ENCODE results near the gene ANLN.
"Not testable (repeated sequence)": the region's sequence is repeated elsewhere in the genome, so short reads cannot be mapped to it uniquely, and the experiment has no call there.

ANLN gene

DNA sequence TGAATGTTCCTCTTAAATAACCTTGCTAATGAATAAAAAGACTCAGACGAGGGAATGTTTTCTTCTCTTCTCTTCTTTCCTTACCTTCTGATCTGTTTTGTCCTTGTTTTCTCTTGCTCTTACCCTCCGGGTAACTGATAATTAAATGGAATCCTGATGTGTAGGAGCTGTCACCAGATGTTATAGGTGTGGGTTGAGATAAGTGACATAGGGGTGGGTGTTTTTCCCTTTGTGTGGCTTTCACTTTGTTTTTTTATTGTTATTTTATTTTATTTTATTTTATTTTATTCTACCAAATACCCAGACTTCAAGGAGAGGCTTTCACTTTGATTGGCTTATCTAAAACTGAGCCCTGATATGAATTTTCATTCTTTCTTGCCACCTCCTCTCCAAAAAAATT is 25.5 kb downstream of the ANLN start:
- no peak for DNase-seq

DNA sequence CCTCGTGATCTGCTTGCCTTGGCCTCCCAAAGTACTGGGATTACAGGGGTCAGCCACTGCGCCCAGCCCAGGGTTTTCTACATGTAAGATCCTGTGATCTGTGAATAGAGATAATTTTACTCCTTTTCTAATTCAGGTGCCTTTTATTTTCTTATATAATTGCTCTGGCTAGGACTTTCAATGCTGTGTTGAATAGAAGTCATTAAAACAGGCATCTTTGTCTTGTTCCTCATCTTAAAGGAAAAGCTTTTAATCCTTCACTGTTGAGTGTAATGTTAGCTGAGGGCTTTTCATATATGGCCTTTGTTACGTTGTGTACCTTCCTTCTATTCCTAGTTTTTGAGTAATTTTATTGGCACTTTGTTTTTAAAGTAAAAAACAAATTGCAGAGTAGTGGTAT is 26.6 kb downstream of the ANLN start:
- DNase-seq: no peak

DNA sequence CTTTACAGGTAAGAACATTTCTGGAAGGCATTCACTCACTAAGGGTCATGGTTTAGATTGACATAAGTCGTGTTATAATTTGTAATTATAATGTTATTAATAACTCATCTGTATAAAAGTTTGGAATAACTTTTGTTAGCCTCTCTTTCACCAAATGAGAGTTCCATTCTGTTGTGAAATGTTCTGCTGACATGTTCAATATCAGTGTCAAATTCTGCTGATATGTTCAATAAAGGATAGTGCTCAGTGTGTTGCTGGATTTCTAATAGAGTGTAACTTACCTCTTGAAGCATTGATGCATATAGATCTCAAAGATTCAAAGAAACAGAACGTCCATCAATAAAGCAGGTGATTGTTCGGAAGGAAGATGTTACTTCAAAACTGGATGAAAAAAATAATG is 30.6 kb downstream of the ANLN start:
- DNase-seq: no peak

DNA sequence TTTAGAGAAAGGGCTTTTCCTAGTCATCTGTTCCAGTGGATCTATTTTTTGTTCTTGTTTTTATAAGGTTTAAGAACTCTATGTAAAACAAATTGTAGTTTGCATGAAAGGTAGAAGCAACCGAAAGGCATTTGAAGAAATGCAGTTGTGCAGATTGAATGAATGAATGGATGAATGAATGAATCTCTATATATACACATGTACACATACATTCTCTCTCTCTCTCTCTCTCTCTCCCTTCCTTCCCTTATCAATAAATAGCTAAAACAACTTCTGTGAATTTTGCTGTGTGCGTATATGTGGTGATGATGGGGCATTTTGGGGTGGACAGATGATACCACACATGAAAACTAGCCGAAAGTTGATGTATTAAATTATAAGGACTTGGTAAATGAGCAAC is 32.4 kb downstream of the ANLN start:
- DNase-seq: no peak

DNA sequence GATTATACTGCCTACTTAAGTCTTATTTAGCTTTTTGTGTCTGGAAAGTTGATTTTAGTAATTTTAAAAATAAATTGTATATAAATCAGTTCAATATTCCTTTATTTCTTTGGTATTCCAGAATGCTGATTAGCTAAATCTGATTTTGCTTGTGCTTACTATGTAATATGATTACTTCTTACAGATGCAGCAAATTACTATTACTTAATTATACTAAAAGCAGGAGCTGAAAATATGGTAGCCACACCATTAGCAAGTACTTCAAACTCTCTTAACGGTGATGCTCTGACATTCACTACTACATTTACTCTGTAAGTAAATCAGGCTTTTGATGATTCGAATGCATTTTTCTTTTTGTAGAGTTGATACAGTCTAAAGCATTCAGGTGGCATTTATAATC is 34.0 kb downstream of the ANLN start:
- no peak for DNase-seq

DNA sequence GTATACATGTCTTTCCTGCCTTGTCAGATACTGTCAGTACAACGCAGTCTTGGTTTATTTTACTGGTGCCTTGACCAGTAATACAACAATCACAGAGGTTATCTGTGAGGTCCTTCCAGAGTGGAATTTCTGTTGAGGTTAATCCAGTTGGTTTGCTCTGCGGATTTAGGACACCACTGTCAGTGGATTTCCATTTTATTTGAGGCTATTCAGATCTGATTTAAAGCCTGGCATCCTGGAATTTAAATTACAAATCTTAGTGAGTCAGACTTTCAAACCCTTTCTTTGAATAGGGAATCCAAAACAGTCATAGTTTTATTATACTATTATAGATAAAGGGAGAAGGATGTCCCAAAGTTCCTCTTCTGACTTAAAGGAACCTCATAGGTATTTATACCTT is 40.5 kb downstream of the ANLN start:
- no peak for DNase-seq

DNA sequence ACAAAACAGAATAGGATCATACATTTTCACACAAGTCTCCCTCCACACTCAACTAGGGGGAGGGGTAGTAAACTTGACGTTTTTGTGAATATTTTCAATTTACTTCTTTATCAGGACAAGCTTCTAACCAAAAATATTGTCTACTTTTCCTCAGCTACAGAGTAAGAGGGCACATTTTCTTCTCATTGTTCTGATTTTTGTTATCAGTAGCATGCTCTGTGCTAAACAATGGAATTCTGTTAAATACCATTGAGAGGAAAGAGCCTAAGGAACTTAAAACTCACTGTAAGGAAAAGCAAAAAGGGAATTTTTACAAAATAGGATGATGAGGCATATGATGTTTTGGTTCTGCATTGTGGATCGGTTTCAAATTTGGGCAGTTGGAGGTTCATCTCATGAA is 41.2 kb downstream of the ANLN start:
- no peak for DNase-seq

DNA sequence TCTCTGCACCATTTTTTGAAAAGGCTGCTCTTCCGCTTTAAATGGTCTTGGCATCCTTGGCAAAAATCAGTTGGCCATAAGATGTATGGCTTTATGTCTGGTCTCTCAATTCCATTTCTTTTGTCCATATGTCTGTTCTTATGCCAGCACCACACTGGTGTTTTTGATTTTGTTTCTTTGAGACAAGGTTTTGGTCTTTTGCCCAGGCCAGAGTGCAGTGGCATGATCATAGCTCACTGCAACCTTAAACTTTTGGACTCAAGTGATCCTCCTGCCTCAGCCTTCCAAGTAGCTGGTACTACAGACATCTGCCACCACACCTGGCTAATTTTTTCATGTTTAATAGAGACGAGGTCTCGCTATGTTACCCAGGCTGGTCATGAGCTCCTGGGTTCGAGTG is 48.5 kb downstream of the ANLN start:
- DNase-seq: no peak

DNA sequence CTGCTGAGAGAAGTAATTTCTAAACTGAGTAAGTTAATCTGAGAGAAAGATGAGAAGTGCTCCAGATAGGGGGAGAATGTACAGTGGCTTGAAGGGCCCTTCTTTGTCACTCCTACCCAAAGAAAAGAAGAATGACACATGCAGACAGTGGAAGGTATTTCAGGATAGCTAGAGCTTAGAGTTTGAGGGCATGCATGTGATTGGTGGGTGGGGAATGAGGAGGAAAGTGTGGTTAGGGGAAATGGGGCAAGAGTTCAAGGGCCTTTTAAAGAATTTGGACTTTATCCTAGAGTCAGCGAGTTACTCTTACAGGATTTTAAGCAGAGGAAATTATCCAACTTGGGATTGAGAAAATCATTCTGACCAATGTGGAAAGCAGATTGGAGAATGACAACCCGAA is 50.0 kb downstream of the ANLN start:
- DNase-seq: no peak

DNA sequence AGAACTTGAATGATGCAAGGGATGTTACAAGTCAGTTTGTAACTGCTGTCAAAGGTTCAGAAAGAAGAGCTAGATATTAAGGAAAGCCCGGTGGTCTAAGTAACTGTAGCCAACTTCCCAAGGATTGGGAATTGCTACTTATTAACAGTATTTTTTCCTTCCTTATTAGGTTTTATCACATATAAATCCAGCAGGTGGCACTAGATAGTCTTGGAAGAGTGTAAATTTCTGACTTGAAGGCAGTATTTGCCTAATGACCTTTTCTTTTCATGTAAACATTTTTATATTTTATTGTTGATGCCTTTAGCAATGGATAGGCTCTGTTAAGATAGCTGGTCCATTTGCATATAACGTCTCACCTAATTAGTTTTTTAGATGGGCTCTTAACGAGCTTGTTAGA is 51.2 kb downstream of the ANLN start:
- DNase-seq: peak in 1 of 2 donors; percentile 23

DNA sequence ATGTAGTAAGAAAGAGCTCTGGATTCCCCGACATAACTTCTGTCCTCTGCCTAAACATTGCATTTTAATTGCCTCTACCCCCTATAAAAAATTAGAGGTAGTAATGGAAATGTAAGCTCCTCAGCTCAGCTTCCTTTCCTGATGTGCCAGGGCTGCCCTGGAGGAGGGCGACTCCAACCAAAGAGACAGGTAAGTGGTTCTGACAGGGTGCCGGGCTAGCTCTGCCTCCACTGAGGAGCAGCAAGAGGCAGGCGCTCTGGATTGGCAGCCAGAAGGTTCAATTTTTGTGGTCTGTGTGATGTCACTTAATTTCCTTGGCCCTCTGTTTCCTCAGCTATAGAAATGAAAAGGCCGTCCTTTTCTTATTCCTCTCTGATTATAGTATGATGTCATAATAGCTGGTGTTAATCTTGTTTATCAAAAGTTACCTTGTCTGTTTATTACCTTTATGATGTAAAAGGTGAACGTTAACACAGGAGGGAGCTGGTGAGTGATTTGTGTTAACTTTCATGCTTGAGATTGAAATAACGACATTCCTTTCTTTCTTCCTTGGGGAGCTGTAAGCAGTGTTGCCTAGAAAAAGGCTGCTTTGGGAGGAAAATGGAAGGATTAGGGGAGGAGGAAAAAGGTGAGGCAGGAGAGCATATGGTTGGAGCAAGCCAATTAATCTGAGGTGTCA is 51.8 kb downstream of the ANLN start:
- no peak for DNase-seq

DNA sequence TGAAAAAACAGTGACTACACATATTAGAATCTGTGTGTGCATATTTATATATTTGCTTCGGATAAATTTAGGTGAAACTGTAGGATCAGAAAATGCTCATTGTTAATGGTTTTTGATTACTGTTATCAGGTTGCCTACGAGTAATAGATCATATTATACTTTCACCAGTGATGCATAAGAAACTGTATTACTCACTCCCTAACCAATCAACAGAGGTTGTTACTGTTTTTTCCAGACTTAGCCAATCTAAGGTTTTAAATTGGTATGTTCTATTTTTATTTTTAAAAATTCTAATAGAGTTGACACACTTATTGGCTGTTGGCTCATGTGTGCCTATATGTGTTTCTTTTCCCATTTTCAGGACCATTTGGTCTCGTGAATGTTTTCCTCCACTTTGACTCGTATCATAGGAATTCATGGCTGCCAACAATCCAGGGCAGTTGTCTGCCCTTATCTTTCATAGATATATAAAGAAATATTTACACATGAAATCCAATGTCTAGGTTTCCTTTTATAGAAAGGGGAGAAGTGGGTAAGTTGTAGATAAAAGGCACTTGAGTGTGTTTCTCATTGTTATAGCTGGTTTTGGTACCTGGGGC is 59.2 kb downstream of the ANLN start:
- DNase-seq: no peak

DNA sequence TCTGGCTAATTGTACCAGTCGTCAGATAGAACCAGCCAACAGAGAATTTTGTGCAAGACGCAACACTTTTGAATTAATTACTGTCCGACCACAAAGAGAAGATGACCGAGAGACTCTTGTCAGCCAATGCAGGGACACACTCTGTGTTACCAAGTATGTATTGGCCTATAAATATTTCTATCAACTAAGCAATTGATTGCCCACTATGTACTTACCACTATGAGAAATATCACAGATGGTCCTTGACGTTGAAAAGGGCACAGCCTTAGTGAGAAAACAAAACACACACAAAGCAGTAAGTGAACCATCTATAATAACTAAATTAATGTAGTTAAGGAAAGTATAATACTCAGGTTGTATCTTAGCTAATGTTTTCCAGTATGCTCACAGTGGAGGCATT is 60.0 kb downstream of the ANLN start:
- no peak for DNase-seq

DNA sequence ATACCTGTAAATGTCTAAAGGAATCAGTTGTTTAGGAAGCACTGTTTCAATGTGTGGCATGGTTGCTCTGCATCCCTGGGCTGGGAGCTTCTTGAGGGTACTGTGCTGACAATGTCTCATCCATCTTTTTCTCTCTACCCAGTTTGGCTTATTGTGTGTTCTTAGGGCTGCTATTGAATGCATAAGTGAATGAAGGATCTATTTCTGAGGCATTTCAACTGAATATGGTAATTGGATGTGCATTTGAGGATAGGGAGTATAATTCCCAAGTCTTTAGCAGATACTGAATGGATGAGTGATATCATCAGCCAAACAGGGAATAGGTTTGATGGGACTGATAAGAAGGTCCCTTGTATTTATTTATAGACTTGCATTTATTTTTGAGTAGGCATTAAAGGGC is 64.1 kb downstream of the ANLN start:
- DNase-seq: no peak

DNA sequence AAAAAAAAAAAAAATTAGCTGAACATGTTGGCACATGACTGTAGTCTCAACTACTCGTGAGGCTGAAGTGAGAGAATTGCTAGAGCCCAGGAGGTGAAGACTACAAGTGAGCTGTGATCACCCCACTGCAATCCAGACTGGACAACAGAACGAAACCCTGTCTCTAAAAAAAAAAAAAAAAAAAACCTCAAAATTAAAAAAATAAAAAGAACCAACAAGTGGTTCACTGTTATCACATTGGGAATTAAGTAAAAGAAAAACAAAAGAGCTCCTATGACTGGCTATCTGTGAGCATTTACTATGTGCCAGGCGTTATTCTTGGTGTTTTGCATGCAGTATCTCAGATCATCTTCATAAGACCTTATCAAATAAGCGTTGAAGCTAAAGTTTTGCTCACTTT is 66.0 kb downstream of the ANLN start:
- no peak for DNase-seq

DNA sequence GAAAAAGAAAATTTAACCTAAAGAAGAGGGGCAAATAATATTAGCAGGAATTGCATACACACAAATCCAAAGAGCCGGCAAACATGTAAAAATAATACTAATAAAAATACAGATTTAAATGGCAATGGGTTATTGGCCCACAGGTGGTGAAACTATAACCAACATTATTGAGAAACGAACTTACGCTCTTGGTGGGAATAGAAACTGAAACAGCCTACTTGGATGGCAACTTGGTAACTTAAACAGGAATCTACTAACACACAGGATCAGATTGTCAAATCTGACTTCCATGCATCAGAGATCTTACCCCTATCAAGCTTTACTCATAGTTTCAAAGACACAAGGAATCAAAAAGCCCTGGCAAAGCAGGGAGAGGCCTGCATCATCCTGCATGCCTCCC is 66.5 kb downstream of the ANLN start:
- no peak for DNase-seq

DNA sequence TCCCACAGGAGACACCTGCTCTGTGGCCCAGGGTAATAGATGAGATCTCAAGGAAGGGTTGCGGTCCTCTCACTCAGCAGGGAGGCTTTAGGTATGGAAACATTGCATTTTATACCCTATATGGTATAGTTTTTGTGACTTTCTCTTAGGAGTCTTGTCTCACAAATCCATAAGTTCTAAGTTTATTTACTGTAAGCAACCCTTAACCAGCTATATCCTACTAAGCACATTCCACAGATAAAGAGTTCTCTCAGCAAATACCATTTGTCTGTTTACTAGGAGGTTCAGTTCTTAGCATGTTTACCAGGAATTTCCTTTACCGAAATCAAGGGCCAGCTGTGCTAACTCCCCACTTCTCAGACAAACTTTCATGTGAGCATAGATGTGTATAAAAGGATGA is 66.9 kb downstream of the ANLN start:
- no peak for DNase-seq

DNA sequence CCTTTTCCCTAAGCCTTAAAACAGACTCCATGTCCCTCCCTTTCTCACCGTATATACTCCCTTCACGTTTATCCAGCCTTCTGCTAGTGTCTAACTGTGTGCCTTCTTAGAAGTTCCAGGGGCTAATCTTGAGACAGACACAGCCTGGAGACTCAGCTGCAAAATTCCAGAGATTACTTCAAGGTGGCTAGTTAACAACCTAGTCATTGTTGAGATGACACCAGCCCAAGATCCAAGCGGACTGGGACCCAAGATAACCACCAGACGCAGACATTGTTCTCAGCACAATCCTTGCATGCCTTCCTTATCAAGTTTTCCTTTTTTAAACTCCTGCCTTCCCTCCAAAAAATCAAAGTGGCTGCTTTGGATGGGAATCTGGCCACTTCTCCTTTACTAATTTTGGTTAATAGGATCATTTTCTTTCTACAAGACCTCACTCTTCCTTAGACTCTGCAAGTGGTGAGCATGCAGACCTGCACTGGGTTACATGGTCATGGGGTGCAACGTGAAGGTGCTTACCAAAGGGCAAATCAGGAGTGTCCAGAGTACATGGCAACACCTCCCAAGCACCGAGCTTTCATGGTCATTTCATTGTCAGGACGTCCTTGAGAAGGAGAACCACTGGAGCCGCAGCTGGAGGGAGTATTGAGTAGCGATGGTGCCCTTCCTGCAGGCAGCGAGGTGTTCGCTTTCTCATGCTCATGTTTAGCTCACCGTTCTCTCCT is 69.7 kb downstream of the ANLN start:
- no peak for DNase-seq

DNA sequence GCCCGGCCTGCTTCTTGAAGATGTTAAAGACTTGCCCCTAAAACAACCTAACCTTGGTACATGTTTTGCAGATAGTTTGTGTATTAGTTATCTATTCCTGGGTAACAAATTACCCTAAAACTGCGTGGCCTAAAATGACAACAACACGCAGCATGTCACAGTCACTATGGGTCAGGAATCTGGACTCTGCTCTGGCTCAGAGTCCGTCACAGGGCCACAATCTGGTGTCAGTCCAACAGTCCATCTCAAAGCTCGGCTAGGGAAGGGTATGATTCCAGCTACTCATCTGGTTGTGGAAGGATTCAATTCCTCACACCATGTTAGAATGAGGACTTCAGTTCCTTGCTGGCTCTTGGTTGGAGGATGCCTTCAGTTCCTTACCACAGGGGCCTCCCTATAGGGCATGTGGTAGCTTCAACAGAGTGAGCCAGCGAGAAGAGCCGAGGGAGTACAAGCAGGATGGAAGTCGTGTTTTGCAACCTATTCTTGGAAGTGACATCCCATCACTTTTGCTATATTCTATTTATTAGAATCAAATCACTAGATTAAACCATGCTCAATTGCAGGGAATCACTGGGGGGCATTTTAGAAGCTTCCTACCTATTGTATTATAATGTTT is 71.3 kb downstream of the ANLN start:
- no peak for DNase-seq

DNA sequence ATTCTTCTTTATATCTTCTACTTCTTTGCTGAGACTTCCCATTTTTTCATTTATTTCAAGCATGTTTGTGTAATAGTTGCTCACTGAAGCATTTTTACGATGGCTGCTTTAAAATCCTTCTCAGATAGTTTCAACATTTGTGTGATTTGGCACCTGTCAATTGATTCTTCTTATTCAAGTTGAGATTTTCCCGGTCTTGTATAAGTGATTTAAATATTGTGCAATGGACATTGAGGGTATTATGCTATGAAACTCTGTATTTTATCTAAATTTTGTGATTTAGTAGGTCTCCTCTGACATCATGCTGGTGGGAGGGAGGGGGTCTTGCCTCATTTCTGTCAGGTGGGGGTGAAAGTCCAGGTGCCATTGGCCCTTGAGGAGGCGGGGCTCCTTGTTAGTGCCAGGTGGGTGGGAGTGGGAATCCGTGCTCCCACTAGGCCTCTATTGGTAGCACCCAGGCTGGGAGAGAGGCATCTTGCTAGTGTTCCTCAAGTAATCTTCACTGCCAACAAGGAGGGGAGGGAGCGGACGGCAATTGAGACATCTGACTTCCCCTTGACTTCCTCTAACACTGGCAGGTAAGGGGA is 73.0 kb downstream of the ANLN start:
- no peak for DNase-seq

DNA sequence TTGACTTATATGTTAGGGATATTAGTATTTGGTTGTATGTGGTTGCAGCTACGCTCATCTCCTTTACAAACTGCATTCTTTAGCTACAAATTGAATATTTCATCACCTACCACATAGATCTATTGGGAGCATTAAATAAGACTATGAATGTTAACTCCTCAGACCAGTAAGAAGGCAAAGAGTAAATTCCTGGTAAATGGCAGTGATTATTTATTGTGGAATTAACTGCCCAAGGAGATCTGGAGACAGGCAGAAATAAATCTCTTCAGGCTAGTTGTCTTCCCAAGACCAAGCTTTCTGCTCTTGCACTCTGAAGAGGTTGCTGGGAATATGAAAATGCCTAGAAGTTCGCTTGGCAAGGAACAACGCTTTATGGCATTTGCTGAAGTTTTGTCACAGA is 74.6 kb downstream of the ANLN start:
- DNase-seq: no peak

DNA sequence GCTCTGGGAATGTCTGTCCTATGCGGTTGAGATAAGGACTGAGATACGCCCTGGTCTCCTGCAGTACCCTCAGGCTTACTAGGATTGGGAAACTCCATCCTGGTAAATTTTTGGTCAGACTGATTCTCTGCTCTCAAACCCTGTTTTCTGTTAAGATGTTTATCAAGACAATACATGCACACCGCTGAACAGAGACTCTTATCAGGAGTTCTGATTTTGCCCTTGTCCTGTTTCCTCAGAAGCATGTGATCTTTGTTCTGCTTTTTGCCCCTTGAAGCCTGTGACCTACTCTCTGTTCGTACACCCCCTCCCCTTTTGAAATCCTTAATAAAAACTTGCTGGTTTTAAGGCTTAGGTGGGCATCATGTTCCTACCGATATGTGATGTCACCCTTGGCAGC is 76.3 kb downstream of the ANLN start:
- not testable (repeated sequence) for DNase-seq

DNA sequence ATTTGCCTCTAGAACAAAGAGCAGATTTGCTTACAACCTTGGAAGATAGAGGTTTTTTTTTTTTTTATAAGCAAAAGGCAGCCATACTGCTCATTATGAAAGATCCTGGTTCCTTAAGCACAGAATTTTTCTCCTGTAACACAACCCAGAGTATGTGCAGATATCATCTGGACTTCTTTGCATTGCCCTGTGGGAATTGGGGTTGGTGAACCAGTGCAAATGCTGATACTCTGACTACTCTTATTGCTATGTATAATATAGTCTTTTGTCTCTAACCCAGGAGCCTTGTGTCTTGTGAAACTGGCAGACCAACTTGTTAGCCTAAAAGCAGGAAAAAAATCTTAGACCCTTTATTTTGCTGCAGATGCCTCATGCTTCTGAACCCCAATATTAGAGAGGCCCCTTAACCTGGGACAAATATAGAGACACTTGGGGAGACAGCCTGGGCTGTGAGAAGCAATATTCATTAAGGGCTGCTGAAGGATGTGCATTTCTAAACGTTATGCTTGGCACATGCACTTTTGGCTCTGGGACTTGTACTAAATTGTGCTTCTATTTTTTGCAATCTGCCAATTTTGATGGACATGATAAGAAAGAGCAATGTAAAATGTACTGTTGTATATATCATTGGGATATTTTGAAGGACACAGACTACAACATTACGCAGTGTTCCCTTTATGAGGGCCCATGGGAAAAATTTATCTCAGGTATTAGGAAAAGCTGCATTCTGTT is 78.9 kb downstream of the ANLN start:
- DNase-seq: no peak

Measured in CD4-positive, alpha-beta T cell treated with Interleukin-4 for 1 hour (primary cell).